H1 (cell line): ENCODE measurements around the gene IL36A. TPM values are rescaled to one million over a fixed set of nuclear protein-coding genes. Genes with fewer than 3 reads are reported as not detected.

ENCODE experiments used
- EZH2 ChIP-seq: fragments of 200-600 bp; sonication (generic); IDR thresholded peaks from 2 replicates; pipeline ENCODE4 v1.7.1; 2012; ENCODE audit warnings: low read depth, mild to moderate bottlenecking, moderate library complexity, low read length, inconsistent platforms; ENCODE audit not compliant: severe bottlenecking
- USF2 ChIP-seq: IDR thresholded peaks from 2 replicates; pipeline ENCODE4 v1.6.1; 2011; ENCODE audit warnings: low read length, improper control_type of control experiment
- polyA plus RNA-seq, 7 experiments: library from polyadenylated mRNA; depleted of rRNA in 3 of 7; stranded (reverse) in 5 of 7; unstranded in 2 of 7; fragments of >200 nt in 5 of 7; fragments of 200-250 nt in 2 of 7; gene quantifications; 1 replicate in 5 of 7; 2 replicates in 1 of 7; 4 replicates in 1 of 7; pipeline versions ENCODE4 v1.2.1 to v1.2.3, GENCODE V29; 2011 to 2013; ENCODE audit warnings: missing spikeins in 2 of 7, mixed read lengths in 2 of 7
- total RNA-seq: library from RNA; stranded (reverse); fragmentation: NEBNext Ultra II Directional; extraction: Animal tissue kit (Norgen Biotek cat#: 25700); gene quantifications from 2 replicates; pipeline ENCODE4 v1.2.1, GENCODE V29; 2021

IL36A gene
- total and polyA plus RNA-seq, 2 of the 8 experiments (the other 6 are each of a cell fraction or from before 2014, with no cell fraction given) = not detected

DNA sequence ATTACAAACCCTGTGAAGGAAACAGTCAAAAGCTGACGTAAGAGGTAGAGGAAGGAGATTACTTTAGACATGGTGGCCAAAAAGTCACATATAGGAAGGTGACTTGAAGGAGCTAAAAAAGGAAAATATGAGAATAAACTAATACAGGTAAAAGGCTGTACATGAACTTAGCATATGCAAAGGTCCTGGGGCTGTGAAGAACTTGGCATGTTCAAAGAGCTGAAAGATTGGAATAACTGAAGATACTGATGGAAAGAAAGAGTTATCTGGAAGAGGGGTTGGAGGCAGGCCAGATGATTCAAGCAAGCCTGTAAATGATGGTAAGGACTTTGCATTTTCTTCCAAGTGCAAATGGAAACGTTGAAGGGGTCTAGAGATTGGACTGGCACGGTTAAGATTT is 13.2 kb downstream of the IL36A start (continued):
- TF ChIP-seq USF2 (no peak), EZH2 (no peak)
